Stimulated activated CD8-positive, alpha-beta memory T cell treated with anti-CD3 and anti-CD28 coated beads, Interleukin-4, amount 100 ng/mL, for 1 hour (primary cell): Measurements from ENCODE around the gene SCFD1.

Experiments
- DNase-seq, 2 donors: peaks; one replicate each; pipeline ENCODE4 v3.0.0-alpha.2; 2020; ENCODE audit warnings: low read depth in 2 of 2, low spot score in 1 of 2

The SCFD1 gene

GRCh38 chr14:30756594-30756993 lies 134.5 kb downstream of the SCFD1 start:
- DNase-seq, result no peak

- no peak for DNase-seq
Measured at GRCh38 chr14:30757082-30757481, 135.0 kb downstream of the SCFD1 start.

- DNase-seq, result no peak
Measured at GRCh38 chr14:30759172-30760125, 137.3 kb downstream of the SCFD1 start.

- DNase-seq, result no peak
Measured at GRCh38 chr14:30763891-30764290, 141.8 kb downstream of the SCFD1 start.

- DNase-seq, result no peak
Measured at GRCh38 chr14:30767624-30768023, 145.5 kb downstream of the SCFD1 start.

GRCh38 chr14:30768791-30769190 lies 146.7 kb downstream of the SCFD1 start:
- DNase-seq, result no peak

- DNase-seq, result no peak
Measured at GRCh38 chr14:30770376-30770775, 148.3 kb downstream of the SCFD1 start.

GRCh38 chr14:30771595-30771994 lies 149.5 kb downstream of the SCFD1 start:
- DNase-seq, result no peak

- no peak for DNase-seq
Measured at GRCh38 chr14:30779210-30779609, 157.1 kb downstream of the SCFD1 start.
